ENCODE measurements around the gene LIN7A. TPM values are rescaled to one million over a fixed set of nuclear protein-coding genes. Genes with fewer than 3 reads are reported as not detected.

The LIN7A gene
- total RNA-seq, 1 donor from 2014 or later = 27.7 TPM

GRCh38 chr12:80909370-80909769 lies 28.4 kb downstream of the LIN7A start:
- H3K27ac Mint-ChIP-seq (ENCODE audit: unreplicated experiment) = no peak overlapping the region
- H3K4me1 Mint-ChIP-seq (ENCODE audit: unreplicated experiment) = peaks cover 3% of the 10 kb centered on the region
- H3K36me3 Mint-ChIP-seq (ENCODE audit: unreplicated experiment) = peaks cover 2% of the 10 kb centered on the region
- DNase-seq (ENCODE audit: extremely low spot score, unreplicated experiment) = no peak
- H3K9me3 Mint-ChIP-seq (ENCODE audit: unreplicated experiment) = peaks cover 4% of the 10 kb centered on the region
- TF ChIP-seq, protein P1, sequence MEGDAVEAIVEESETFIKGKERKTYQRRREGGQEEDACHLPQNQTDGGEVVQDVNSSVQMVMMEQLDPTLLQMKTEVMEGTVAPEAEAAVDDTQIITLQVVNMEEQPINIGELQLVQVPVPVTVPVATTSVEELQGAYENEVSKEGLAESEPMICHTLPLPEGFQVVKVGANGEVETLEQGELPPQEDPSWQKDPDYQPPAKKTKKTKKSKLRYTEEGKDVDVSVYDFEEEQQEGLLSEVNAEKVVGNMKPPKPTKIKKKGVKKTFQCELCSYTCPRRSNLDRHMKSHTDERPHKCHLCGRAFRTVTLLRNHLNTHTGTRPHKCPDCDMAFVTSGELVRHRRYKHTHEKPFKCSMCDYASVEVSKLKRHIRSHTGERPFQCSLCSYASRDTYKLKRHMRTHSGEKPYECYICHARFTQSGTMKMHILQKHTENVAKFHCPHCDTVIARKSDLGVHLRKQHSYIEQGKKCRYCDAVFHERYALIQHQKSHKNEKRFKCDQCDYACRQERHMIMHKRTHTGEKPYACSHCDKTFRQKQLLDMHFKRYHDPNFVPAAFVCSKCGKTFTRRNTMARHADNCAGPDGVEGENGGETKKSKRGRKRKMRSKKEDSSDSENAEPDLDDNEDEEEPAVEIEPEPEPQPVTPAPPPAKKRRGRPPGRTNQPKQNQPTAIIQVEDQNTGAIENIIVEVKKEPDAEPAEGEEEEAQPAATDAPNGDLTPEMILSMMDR (IDR thresholded peaks at IDR 0.05) = no peak
- no peak overlapping the region for H3K4me3 Mint-ChIP-seq (ENCODE audit: unreplicated experiment)
- no peaks in the 10 kb centered on the region for H3K27me3 Mint-ChIP-seq (ENCODE audit: unreplicated experiment)

DNA sequence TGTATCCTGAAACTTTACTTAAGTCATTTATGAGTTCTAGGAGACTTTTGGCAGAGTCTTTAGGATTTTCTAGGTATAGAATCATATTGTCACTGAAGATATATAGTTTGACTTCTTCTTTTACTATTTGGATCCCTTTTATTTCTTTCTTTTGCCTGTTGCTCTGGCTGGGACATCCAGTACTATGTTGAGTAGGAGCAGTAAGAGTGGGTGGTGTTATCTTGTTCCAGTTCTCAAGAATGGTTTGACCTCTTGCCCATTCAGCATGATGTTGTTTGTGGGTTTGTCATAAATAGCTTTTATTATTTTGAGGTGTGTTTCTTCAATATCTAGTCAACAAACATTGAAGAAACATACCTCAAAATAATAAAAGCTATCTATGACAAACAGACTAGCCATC lies 35.0 kb downstream of the LIN7A start:
- Mint-ChIP-seq H3K9me3 (ENCODE audit: unreplicated experiment) (peaks cover 25% of the 10 kb centered on the region), H3K4me1 (ENCODE audit: unreplicated experiment) (no peaks in the 10 kb centered on the region), H3K4me3 (ENCODE audit: unreplicated experiment) (no peak overlapping the region), H3K27ac (ENCODE audit: unreplicated experiment) (no peak overlapping the region), H3K36me3 (ENCODE audit: unreplicated experiment) (peaks cover 13% of the 10 kb centered on the region), H3K27me3 (ENCODE audit: unreplicated experiment) (no peaks in the 10 kb centered on the region)
- DNase-seq (ENCODE audit: extremely low spot score, unreplicated experiment) = no peak
- TF ChIP-seq, protein P1 (IDR thresholded peaks at IDR 0.05) = no peak

DNA sequence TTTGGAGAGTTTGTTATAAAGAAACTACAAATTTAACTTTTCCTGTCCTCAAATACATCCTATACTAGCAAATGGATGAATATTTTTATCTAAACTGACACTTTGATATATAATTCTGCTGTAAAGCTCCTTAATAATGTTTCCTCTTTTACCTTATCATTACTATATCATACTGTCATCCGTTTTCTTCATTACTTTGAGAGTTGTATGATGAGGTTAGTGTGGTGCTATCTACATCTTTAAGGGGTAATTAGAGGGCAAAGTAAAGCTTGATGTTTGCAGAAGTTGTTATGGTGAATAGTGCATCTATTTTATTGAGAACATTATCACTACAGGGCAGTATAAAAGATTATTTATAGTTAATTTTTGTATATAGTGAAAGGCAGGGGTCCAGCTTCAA lies 36.1 kb downstream of the LIN7A start:
- H3K36me3 Mint-ChIP-seq (ENCODE audit: unreplicated experiment) = peaks cover 13% of the 10 kb centered on the region
- no peak overlapping the region for H3K4me3 Mint-ChIP-seq (ENCODE audit: unreplicated experiment)
- H3K9me3 Mint-ChIP-seq (ENCODE audit: unreplicated experiment) = peaks cover 25% of the 10 kb centered on the region
- TF ChIP-seq, protein P1 (IDR thresholded peaks at IDR 0.05) = no peak
- no peak overlapping the region for H3K27ac Mint-ChIP-seq (ENCODE audit: unreplicated experiment)
- H3K27me3 Mint-ChIP-seq (ENCODE audit: unreplicated experiment) = no peaks in the 10 kb centered on the region
- peaks cover 4% of the 10 kb centered on the region for H3K4me1 Mint-ChIP-seq (ENCODE audit: unreplicated experiment)
- no peak for DNase-seq (ENCODE audit: extremely low spot score, unreplicated experiment)

DNA sequence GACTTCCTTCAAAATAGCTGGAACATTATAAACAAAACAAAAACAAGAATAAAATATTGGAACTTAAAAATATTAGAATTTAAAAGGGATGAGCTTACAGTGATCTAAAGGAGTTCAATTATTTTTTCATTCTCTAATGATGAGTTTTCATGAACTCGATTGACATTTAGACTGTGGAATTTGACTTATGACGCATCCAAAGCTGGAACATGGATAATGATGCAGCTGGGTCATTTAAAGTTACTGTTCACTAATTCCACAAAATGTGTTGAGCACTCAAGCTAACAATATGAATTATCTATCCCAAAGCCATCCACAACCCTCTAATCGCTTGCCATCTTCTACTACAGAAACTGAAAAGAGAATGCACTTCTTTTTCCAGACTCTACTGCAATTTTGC lies 42.5 kb downstream of the LIN7A start:
- Mint-ChIP-seq H3K9me3 (ENCODE audit: unreplicated experiment) (peaks cover 15% of the 10 kb centered on the region), H3K4me1 (ENCODE audit: unreplicated experiment) (peaks cover 30% of the 10 kb centered on the region), H3K36me3 (ENCODE audit: unreplicated experiment) (peaks cover 5% of the 10 kb centered on the region), H3K27me3 (ENCODE audit: unreplicated experiment) (no peaks in the 10 kb centered on the region), H3K27ac (ENCODE audit: unreplicated experiment) (no peak overlapping the region), H3K4me3 (ENCODE audit: unreplicated experiment) (no peak overlapping the region)
- TF ChIP-seq, protein P1 (IDR thresholded peaks at IDR 0.05) = no peak
- no peak for DNase-seq (ENCODE audit: extremely low spot score, unreplicated experiment)

DNA sequence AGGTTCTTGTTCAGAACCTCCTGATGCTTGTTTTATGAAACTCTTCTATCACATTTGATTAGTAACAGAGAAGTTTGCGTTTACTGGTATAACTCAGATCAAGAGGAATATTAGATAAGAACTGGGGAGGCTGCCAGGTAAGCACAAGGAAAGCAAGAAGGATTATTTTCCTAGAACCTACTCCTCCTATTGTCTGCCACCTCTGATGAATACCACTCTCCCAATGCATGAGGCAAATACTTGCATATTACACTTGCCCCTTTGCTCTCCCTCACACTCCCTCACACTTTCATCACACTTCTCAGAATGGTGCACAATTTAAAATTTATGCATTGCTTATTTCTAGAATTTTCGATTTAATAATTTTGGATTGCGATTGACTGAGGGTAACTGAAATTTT lies 43.6 kb downstream of the LIN7A start:
- DNase-seq (ENCODE audit: extremely low spot score, unreplicated experiment) = no peak
- no peak overlapping the region for H3K4me3 Mint-ChIP-seq (ENCODE audit: unreplicated experiment)
- peaks cover 30% of the 10 kb centered on the region for H3K4me1 Mint-ChIP-seq (ENCODE audit: unreplicated experiment)
- H3K36me3 Mint-ChIP-seq (ENCODE audit: unreplicated experiment) = peaks cover 3% of the 10 kb centered on the region
- H3K9me3 Mint-ChIP-seq (ENCODE audit: unreplicated experiment) = peaks cover 10% of the 10 kb centered on the region
- H3K27me3 Mint-ChIP-seq (ENCODE audit: unreplicated experiment) = no peaks in the 10 kb centered on the region
- no peak overlapping the region for H3K27ac Mint-ChIP-seq (ENCODE audit: unreplicated experiment)
- TF ChIP-seq, protein P1 (IDR thresholded peaks at IDR 0.05) = no peak

Measured in osteocyte (in vitro differentiated cells).